Activated T-helper 2 cell treated with anti-CD3 and anti-CD28 coated beads, Interferon-gamma antibody, Interleukin-2, Interleukin-4, amounts not matched to agents 10 μg/mL and 5 μg/mL and 100 μg/mL, durations not matched to agents 14 hours and 24 hours and 36 hours (primary cell): ENCODE results near the gene HPGDS. TPM values are rescaled to one million over a fixed set of nuclear protein-coding genes. Genes with fewer than 3 reads are reported as not detected.
"Not testable (repeated sequence)": the region's sequence is repeated elsewhere in the genome, so short reads cannot be mapped to it uniquely, and the experiment has no call there.

ENCODE experiments used
- DNase-seq: peaks from one replicate; pipeline ENCODE4 v3.0.0; 2021; ENCODE audit warnings: low spot score
- H3K27ac Mint-ChIP-seq: one replicate; pipeline ENCODE4 v1.8.0; 2021; ENCODE audit warnings: mixed read lengths
- H3K27me3 Mint-ChIP-seq: one replicate; pipeline ENCODE4 v1.8.0; 2021; ENCODE audit warnings: low read depth, mixed read lengths
- H3K36me3 Mint-ChIP-seq: one replicate; pipeline ENCODE4 v1.8.0; 2021; ENCODE audit warnings: low read depth, mixed read lengths
- H3K4me1 Mint-ChIP-seq: one replicate; pipeline ENCODE4 v1.8.0; 2021; ENCODE audit warnings: low read depth, mixed read lengths
- H3K4me3 Mint-ChIP-seq: one replicate; pipeline ENCODE4 v1.8.0; 2021; ENCODE audit warnings: low read depth, mild to moderate bottlenecking, moderate library complexity, mixed read lengths
- H3K9me3 Mint-ChIP-seq: one replicate; pipeline ENCODE4 v1.8.0; 2021; ENCODE audit warnings: mixed read lengths
- intact Hi-C: fragments of 100-400 bp; cut with micrococcal nuclease; formaldehyde crosslinking; loops from one replicate; pipeline ENCODE4 v1.15.1; 2023
- total RNA-seq: library from RNA; stranded (reverse); gene quantifications from 2 replicates; pipeline ENCODE4 v1.2.3, GENCODE V29; 2022

Gene HPGDS
- total RNA-seq, 1 donor from 2014 or later, result 0.37 TPM

DNA sequence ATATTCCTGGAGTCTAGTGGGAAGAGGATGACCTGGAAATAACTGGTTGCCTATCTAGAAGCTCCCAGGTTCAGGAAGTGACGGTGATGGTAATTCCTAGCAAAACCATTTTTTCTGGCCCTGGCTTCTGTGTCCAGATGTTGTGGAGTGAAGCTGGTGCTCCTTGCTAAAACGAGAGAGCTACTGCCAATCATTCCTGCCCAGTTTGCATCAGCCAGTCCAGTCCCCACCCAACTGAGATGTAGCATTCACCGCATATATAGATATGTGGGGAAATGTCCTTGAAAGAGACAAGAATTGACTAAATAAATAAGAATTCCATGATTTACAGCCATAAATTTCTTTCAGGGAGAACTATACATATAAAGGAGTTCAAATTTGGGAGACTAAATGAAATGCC lies 6.3 kb downstream of the HPGDS start:
- intact Hi-C loops, result loop anchor here (5.0 kb wide), 1 partner anchor 34 kb away; no protein-coding TSS in a partner anchor
- H3K9me3 Mint-ChIP-seq, result no peaks in the 10 kb centered on the region
- H3K36me3 Mint-ChIP-seq, result no peaks in the 10 kb centered on the region
- H3K27me3 Mint-ChIP-seq, result peaks cover 4% of the 10 kb centered on the region
- no peak overlapping the region for H3K27ac Mint-ChIP-seq
- peaks cover 18% of the 10 kb centered on the region for H3K4me1 Mint-ChIP-seq
- DNase-seq, result no peak
- H3K4me3 Mint-ChIP-seq, result no peak overlapping the region

DNA sequence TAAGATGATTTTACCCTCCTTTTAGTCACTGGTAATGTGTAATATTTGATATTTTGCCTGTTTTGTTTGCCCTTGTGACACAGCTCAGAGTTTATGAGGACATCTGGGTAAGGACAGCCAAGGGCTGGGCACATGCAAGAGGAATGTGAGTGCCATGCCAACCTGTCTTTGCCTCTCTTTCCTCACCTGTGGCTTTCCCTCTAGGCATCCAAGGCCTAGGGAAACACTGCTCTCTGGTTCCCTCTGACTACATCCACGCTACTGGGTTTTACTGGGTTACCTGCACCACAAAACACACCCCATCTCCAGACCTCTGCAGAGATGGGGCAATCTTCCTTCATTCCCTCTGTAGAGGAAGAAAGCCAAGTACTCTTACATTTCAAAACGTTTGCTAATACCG lies 7.7 kb downstream of the HPGDS start:
- Mint-ChIP-seq H3K36me3 (no peaks in the 10 kb centered on the region), H3K4me3 (no peak overlapping the region)
- intact Hi-C loops, result loop anchor here (5.0 kb wide), 1 partner anchor 33 kb away; no protein-coding TSS in a partner anchor

DNA sequence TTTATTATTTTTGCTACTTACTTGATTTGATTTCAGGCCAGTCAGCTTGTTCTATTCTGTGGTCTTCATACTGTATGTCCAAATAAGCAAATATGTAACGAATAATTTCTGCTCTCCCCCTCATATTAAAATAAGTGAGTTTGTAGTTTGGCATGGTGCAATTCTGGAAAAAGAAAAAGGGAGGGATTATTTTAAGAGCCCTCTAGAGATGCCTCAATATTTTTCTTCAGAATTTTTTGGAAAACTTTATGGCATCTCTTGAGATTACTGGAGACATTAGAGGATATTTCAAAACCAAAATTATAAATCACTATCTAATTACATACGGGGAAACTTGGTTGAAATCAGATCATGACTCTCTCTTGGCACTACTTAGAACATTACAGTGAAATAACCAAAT lies 8.2 kb downstream of the HPGDS start:
- Mint-ChIP-seq H3K4me3 (no peak overlapping the region), H3K27ac (no peak overlapping the region), H3K9me3 (no peaks in the 10 kb centered on the region), H3K36me3 (no peaks in the 10 kb centered on the region), H3K4me1 (peaks cover 13% of the 10 kb centered on the region), H3K27me3 (peaks cover 8% of the 10 kb centered on the region)
- intact Hi-C loops, result no loop called here
- no peak for DNase-seq

More for the DNA sequence above, 7.7 kb downstream of the HPGDS start:
- H3K9me3 Mint-ChIP-seq, result no peaks in the 10 kb centered on the region
- no peak for DNase-seq
- no peak overlapping the region for H3K27ac Mint-ChIP-seq
- peaks cover 5% of the 10 kb centered on the region for H3K27me3 Mint-ChIP-seq
- H3K4me1 Mint-ChIP-seq, result peaks cover 18% of the 10 kb centered on the region

DNA sequence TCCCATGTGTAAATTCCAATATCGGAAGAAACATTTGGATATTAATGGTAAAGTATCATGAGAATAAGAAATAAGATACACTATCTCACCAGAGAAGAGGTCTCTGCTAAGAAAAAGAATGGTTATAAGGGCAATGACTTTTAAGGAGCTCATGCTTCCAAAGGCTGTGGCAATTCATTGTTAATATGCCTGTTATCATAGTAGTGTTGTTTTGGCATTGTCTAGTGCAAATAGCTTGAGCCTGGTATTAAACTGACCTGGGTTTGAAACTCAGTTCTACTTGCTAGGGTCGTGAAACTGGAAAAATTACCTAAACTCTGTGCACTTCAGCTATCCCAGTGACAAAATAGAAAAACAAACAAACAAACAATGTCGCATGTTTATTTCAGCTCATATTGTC lies 8.8 kb downstream of the HPGDS start:
- H3K36me3 Mint-ChIP-seq, result peaks cover under 1% of the 10 kb centered on the region
- intact Hi-C loops, result no loop called here
- H3K4me3 Mint-ChIP-seq, result no peak overlapping the region
- H3K9me3 Mint-ChIP-seq, result no peaks in the 10 kb centered on the region
- DNase-seq, result no peak
- peaks cover 11% of the 10 kb centered on the region for H3K27me3 Mint-ChIP-seq
- H3K4me1 Mint-ChIP-seq, result peaks cover 8% of the 10 kb centered on the region
- no peak overlapping the region for H3K27ac Mint-ChIP-seq

DNA sequence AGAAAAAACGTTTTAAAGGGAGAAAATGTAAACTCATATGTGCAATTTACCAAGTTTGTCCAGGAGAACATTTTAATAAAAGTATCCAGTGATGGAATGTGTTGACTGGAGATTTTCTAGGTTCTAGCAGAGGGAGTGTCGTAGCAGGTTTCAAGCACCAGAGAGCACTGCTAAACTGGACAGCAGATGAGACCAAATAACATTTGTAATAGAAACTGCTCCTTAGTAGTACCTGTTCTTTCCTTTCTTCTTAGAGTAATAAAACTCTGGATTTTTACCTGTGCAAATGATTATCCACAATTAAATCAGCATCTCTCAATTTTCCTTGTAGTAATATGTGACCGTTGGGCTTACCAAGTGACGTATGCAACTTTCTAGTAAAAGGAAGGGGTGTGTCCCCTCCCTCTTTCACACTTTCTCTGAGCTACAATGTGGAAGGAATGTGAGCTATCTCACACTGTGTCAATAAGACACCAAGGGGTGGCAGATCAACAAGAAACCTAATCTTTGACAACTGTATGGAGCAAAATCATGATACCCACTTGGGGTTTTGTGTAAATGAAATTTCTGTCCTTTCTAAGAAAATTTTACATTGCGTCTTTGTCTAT lies 9.5 kb downstream of the HPGDS start:
- Mint-ChIP-seq H3K36me3 (peaks cover 4% of the 10 kb centered on the region), H3K4me1 (peaks cover 3% of the 10 kb centered on the region), H3K9me3 (peaks cover 2% of the 10 kb centered on the region), H3K27me3 (peaks cover 12% of the 10 kb centered on the region), H3K27ac (no peak overlapping the region), H3K4me3 (no peak overlapping the region)
- intact Hi-C loops, result no loop called here
- no peak for DNase-seq

DNA sequence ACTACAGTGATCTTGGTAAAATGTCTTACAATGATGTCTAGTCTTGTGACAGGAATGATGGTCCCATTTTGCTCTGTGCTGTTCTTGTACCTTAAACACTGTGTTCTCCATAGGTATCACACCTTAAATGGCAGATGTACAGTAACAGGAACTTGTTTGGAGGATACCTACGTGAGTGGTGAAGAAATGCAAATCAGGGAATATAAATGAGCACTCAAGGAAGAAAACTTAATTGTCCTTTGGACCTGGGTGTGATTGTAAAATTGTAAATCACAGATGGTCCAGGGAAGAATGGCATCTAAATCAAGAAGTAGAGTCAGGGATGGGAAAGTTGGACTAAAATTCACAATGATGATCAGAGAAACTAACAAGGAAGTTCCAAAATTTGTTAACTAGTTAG lies 12.7 kb downstream of the HPGDS start:
- intact Hi-C loops, result no loop called here
- Mint-ChIP-seq H3K4me3 (no peak overlapping the region), H3K4me1 (peaks cover 3% of the 10 kb centered on the region), H3K27ac (no peak overlapping the region), H3K27me3 (peaks cover 12% of the 10 kb centered on the region), H3K36me3 (peaks cover 14% of the 10 kb centered on the region), H3K9me3 (peaks cover 21% of the 10 kb centered on the region)
- no peak for DNase-seq

DNA sequence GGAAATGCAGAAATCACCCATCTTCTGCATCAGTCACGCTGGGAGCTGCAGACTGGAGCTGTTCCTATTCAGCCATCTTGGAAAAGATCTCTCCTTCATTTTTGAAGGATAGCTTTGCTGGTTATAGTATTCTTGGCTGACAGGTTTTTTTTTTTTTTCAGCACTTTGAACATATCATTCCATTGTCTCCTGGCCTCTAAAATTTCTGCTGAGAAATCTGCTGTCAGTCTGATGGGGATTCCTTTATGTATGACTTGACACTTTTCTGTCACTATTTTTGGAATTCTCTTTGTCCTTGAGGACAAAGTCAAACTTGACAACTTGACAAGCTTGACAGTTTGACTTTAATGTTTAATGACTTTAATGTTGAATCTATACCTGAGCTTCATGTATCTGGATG lies 16.8 kb downstream of the HPGDS start:
- intact Hi-C loops, result no loop called here
- Mint-ChIP-seq H3K27me3 (peaks cover 19% of the 10 kb centered on the region), H3K9me3 (peaks cover 45% of the 10 kb centered on the region), H3K36me3 (peaks cover 14% of the 10 kb centered on the region), H3K27ac (no peak overlapping the region), H3K4me3 (no peak overlapping the region), H3K4me1 (no peaks in the 10 kb centered on the region)
- no peak for DNase-seq

DNA sequence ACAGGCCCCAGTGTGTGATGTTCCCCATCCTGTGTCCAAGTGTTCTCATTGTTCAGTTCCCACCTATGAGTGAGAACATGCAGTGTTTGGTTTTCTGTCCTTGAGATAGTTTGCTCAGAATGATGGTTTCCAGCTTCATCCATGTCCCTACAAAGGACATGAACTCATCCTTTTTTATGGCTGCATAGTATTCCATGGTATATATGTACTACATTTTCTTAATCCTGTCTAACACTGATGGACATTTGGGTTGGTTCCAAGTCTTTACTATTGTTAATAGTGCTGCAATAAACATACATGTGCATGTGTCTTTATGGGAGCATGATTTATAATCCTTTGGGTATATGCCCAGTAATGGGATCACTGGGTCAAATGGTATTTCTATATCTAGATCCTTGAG lies 22.7 kb downstream of the HPGDS start:
- H3K27me3 Mint-ChIP-seq, result peaks cover 13% of the 10 kb centered on the region
- H3K36me3 Mint-ChIP-seq, H3K4me3 Mint-ChIP-seq, DNase-seq, intact Hi-C loops, H3K4me1 Mint-ChIP-seq, H3K27ac Mint-ChIP-seq: not testable (repeated sequence)
- peaks cover 27% of the 10 kb centered on the region for H3K9me3 Mint-ChIP-seq

DNA sequence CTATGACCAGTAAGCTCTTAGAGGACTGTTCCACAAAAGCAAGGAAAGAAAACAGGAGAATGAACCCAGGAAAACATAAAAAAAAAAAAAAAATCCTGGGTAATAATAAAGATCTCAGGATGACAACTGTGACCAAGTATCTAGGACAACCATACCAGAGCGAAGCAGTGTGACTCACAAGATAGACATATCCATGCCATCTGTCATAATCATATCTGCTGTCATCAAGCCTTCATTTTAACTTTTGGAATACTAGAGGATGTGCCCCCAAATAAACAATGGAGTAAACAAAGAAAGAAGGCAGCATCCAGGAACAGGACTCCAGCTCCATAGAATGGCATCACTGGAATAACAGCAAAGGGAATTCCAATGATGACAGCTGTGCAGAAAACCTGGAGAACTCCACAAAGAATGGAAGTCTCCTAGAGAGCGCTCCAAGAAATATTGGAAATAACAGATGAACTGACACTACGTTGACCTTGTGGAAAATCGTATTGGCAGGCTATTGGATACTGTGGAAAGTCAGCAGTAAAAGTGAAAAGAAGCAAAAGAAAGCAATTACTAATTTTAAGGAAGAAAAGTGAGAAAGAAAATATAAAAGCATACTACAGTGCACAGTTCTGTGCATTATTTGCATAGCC lies 35.3 kb downstream of the HPGDS start:
- Mint-ChIP-seq H3K27ac (no peak overlapping the region), H3K9me3 (no peaks in the 10 kb centered on the region), H3K4me3 (no peak overlapping the region), H3K4me1 (peaks cover 14% of the 10 kb centered on the region), H3K36me3 (no peaks in the 10 kb centered on the region), H3K27me3 (peaks cover 3% of the 10 kb centered on the region)
- no peak for DNase-seq
- intact Hi-C loops, result loop anchor here (5.0 kb wide), 1 partner anchor 100 kb away; no protein-coding TSS in a partner anchor

DNA sequence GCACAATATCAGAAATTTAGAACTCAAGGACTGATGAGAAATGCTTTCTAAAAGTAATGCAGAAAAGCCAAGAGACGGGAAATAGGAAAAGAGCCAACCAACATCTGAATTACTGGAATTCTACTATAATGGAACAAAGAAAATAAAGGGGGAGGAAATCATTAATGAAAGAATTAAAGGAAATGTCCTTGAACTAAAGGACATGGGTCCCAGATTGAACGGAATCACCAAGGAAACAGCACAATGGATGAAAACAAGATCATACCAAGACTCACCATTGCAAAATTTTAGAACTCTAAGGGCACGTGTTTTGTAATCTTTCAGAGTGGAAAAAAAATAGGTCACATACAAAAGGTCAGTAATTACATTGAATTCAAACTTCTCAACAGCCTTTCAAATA lies 35.9 kb downstream of the HPGDS start:
- H3K36me3 Mint-ChIP-seq, result no peaks in the 10 kb centered on the region
- H3K27ac Mint-ChIP-seq, result no peak overlapping the region
- intact Hi-C loops, result loop anchor here (5.0 kb wide), 1 partner anchor 101 kb away; no protein-coding TSS in a partner anchor
- H3K27me3 Mint-ChIP-seq, result peaks cover 3% of the 10 kb centered on the region
- no peak for DNase-seq
- H3K9me3 Mint-ChIP-seq, result no peaks in the 10 kb centered on the region
- H3K4me1 Mint-ChIP-seq, result peaks cover 14% of the 10 kb centered on the region
- no peak overlapping the region for H3K4me3 Mint-ChIP-seq

DNA sequence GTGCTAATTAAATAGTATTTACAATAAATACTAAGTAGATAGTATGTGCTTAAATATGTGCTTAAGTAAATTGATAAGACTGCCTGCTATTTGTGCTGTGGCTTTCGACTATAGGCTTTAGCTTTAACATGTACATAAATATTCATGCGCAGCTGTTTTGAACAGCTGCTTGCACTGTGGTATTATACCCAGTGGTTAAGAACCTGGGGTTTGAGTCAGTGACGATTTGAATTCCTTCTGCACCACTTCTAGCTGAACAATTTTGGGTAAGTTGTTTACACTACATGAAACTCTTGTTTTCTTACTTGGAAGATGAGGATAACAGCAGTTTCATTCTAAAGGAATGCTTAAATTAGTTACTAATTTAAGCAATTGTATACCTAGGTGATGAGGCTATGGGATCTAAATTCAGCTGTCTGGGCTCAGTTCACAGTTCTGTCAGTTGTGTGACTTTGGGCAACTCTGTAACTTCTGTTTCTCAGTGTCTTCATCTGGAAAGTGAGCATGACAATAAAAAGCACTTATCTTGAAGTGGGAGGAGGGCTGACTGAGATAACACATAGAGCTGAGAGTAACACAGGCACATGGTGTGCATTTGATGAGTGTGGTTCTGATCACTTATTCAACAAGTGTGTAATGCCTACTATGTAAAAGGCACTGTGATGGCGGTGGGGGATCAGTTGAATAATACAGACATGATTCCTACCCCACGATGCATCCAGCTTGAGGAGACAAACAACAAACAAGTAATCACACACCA lies 37.0 kb downstream of the HPGDS start:
- Mint-ChIP-seq H3K4me3 (no peak overlapping the region), H3K36me3 (no peaks in the 10 kb centered on the region), H3K9me3 (no peaks in the 10 kb centered on the region), H3K4me1 (peaks cover 14% of the 10 kb centered on the region), H3K27me3 (peaks cover 1% of the 10 kb centered on the region), H3K27ac (no peak overlapping the region)
- no peak for DNase-seq
- intact Hi-C loops, result loop anchor here (5.0 kb wide), 1 partner anchor 102 kb away; no protein-coding TSS in a partner anchor

DNA sequence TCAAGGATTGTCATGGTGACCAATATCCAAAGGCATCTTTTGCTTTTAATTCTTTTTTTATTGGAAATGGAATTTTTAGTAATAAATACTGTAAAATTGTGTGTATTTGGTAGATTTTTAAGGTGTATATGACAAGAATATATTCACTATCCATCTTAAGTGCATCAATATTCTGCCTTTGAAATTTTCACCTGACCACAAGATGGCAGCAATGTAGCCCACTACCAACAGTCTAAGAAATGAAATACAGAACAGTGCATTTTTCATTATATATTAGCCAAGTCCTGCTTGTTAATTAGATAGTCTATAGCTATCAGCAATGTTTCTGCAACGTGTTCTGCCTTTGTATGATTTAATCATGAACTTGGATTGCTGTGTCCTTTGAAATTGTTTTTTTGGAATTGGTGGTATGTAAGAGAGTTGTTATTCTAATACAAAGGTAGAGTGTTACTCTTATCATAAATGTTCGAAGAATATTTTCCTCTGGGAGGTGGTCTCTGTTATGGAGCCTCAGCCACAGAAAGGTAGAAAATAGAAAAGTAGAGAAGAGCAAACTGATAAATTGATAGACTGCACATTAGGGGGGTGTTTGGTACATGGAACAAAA lies 38.2 kb downstream of the HPGDS start:
- Mint-ChIP-seq H3K36me3 (no peaks in the 10 kb centered on the region), H3K9me3 (no peaks in the 10 kb centered on the region), H3K4me1 (peaks cover 14% of the 10 kb centered on the region), H3K27ac (no peak overlapping the region), H3K4me3 (no peak overlapping the region), H3K27me3 (peaks cover 1% of the 10 kb centered on the region)
- intact Hi-C loops, result loop anchor here (1.0 to 5.0 kb wide), 3 partner anchors 33 to 292 kb away; no protein-coding TSS in a partner anchor
- DNase-seq, result no peak
